Stimulated activated CD8-positive, alpha-beta memory T cell treated with anti-CD3 and anti-CD28 coated beads, Interleukin-4, amount 100 ng/mL, for 4 hours (primary cell): ENCODE results near the gene ABCA3.
"Not testable (repeated sequence)": the region's sequence is repeated elsewhere in the genome, so short reads cannot be mapped to it uniquely, and the experiment has no call there.

Experiments used
- DNase-seq, 2 donors: peaks; one replicate each; pipeline ENCODE4 v3.0.0-alpha.2; 2020; ENCODE audit warnings: low read depth in 2 of 2, low spot score in 1 of 2

Gene ABCA3

DNA sequence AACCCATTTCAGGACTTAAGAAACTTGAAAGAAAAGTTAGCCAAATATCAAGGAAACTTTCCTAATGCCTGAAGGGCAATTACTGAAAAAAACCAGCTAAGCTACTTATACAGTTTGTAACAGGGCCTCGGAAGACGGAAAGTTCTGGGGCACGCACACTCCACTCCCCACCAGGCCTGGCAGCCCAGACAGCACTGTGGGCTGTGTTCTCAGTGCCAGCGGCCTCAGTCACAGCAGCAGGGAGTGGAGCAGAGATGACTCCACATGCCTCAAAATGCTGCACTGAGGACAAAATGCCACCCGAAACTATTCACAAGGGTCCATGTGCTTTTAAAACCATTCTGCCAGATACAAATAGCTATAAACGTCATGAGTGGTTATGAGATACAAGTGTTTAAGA is 82.8 kb downstream of the ABCA3 start:
- no peak for DNase-seq

DNA sequence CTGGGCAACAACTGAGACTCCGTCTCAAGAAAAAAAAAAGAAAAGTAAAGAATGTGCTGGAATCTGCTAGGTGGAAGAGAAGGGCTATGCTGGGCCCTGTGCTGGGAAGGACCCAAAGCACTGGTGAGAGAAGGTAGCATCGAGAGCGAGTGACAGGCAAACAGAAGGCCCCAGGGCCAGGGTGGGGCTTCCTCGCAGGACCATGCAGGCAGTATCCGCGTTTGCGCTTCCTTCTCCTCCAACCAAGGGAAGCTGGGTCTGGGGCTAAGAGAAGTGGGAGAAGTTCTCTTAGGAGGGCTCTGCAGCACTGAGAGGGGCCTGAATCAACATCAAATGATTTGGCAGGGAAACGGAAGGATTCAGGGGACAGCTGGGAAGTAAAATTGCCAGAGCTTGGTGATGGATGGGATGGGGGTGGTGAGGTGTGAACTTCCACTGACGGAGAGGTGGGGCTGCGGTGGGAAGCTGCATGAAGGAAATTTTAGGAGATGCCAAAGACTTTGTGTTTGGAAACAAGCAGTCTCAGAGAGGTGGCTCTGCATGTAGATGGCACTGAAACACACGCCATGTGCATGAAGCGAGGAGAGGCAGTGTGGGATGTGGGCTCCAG is 83.9 kb downstream of the ABCA3 start:
- no peak for DNase-seq

DNA sequence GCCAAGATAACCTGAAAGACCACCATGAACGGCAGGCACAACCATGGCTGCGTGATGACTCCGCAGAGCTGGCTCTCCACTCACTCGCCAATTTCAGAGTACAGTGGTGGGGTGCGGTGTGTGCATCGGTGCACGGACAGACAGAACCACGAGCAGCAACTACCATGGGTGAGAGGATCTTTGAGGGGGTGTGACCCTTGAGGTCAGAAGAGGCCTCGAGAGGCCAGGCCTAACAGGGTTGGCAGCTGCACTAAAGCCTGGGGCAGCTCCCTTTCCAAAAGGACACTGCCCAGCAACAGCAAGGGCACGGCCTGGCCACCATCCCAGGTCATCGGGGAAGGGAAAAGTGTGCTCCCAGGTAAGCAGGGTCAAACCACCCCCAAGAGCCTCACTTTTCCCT is 87.2 kb downstream of the ABCA3 start:
- DNase-seq = no peak

DNA sequence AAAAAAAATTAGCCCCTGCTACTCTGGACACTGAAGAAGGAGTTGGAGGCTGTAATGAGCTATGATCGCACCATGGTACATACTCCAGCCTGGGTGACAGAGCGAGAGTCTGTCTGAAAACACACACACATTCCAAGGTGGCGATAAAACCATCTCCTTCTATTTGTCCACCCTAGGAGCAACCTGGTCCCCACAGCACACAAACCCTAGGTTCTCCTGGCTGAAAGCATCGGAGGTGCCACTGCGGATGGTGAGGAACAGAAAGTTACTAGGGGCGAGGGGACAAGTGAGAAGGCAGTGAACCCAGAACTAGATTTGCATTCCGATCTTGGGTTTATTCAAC is 87.8 kb downstream of the ABCA3 start:
- no peak for DNase-seq

DNA sequence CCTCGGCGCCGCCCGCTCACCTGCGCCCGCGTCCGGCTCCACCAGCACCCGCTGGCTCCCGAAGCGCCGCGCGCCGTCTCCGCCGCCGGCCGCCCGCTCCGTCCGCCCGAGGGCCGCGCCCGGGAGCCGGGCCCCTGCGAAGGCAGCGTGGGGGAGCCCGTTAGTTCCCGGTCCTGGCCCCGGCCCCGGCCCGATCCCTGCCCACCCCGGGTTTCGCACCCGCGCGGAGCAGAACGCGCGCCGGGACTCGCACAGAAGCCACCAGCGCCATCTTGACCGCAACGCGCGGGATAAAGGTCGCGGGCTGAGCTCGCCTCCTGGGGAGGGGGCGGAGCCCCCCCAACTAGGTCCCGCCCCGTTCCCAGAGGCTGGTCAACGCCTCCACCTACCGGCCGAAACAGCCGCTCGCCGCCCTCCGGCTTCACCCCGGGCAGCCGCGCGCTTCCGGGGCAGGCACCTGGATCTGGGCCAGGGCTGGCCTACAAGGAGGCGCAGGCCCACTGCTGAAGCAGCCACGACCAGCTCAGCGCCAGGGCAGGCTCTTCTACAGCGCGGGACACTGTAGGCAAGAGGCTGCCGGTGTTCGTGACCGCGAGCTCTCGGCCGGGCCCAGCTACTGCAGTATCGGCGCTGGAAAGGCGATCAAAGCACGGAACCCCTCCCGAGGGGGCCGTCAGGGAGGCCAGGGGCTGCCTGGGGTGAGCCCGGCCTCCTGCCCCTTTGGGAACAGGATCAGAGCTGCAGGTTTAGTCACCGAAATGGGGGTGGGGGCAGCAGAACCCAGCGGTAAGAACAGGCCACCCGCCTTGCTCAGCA is 89.0 kb downstream of the ABCA3 start, which contains the start of gene ECI1:
Gene ECI1 (minus strand): TSS at position 292 of the 816 bp plus-strand sequence. CDS start 21 bp downstream, at position 271.
- DNase-seq = peak; percentile 38 to 67

DNA sequence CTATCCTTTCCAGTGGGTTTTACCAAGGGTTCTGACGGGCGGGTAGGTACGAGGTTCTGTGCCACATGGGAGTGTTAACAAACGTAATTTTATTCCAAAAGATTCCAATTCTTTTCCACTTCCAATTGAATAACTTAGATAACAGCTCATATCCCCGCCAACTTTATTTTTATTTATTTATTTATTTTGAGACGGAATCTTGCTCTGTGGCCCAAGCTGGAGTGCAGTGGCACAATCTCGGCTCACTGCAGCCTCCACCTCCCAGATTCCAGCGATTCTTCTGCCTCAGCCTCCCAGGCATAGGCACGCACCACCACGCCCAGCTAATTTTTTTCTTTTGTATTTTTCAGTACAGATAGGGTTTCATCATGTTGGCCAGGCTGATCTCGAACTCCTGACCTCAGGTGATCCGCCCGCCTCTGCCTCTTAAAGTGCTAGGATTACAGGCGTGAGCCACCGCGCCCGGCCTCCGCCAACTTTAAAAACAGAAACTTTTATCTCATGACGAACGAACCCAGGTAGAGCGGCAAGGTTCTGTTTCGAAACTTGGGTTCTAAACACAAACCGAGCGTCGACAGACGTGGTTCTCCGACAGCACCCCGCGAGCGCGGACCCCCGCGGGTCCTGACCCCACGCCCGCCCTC is 89.8 kb downstream of the ABCA3 start:
- DNase-seq = no peak

DNA sequence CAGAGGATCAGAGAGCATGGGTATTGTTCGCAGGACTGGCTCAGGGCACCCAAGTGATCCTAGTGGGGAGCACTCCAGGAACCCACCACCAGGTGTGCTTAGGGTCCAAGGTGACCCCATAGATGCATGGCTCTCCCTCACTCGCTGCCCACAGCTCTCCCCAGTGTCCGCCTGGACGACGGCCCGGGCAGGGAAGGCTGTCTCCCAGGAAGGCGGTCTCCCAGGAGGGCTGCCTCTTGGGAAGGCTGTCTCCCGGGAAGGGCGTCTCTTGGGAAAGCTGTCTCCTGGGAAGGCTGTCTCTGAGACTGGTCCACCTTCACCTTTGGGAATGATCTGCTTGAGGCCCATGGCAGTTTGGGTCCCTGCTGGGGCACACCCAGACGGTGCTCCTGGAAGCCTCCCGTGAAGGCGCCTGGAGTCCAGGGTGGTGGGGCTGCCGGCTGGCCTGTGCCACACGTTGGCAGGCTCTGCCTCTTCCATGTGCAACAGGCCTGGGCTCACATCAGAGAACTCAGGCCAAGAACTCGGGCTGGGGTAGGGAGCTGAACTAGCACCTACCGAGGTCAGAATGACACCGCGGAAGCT is 94.1 kb downstream of the ABCA3 start:
- DNase-seq = no peak

DNA sequence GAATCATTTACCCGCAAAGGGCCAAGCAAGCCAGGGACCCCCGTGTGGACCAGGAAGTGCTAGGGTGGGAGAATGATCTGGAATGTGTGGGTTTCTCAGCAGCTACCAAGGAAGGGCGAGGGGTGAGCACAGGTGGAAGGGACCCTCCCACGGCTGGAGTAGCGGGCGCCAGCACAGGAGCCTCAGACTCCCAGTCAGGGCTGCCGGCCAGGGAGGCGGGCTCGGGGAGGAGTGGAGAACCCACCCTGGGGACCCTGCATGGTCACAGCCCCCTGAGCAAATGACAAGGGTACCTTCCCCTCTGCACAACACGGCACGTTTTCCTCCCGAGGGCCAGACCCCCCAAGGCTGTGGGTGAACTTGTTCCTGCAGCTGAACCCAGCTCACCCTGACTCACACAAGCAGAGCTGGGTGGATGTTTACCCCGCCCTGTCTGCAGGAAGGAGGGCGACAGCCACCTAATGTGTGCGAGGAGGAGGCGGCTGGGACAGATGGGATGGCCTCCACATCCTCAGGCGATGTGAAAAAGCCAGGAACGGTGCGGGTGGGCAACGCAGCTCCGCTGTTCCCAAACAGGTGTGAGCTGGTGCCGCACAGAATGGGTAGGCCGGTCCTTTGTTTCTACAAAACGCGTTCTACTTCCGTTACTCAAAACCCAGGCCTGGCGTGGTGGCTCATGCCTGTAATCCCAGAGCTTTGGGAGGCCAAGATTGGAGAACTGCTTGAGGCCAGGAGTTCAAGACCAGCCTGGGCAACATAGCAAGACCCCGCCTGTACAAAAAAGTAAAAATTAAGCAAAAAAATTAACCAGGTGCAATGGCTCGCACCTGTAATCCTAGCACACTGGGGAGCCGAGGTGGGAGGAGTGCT is 95.4 kb downstream of the ABCA3 start:
- DNase-seq = no peak

DNA sequence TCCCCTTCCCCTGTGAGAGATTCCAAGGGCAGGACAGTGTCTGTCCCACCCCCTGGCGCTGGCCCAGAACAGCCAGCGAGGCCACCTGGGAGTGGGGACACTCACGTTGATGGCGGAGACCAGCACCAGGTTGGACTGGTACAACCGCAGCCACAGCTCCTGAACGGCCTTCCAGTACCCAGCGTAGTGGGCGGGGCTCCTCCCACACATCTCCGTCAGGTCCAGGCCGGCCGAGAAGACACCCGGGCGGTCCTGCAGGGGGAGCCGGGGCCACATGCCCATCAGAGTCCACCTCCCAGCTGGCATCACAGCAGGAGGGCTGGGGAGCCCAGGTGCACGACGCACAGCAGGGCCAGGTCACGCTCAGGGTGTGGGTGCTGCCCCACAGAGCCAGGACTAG is 96.2 kb downstream of the ABCA3 start:
- DNase-seq = no peak

DNA sequence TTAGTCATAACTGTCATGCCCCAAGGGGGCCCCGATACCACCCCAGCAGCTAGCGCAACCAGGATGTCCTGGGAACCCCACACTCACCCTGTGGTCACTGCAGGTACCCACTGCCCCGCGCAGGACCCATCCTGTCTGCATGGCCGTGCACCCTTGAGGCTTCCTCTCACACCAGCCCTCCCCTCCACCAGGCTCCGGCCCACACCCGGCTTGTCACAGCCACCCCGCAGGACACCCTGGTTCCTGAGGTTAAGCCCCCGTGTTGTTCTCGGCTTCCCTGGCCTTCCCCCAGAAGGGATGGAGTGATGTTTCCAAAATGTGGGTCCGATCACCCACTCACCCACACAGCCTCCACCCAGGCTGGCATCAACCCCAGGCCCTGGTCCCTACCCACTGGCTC is 96.7 kb downstream of the ABCA3 start:
- DNase-seq = no peak

DNA sequence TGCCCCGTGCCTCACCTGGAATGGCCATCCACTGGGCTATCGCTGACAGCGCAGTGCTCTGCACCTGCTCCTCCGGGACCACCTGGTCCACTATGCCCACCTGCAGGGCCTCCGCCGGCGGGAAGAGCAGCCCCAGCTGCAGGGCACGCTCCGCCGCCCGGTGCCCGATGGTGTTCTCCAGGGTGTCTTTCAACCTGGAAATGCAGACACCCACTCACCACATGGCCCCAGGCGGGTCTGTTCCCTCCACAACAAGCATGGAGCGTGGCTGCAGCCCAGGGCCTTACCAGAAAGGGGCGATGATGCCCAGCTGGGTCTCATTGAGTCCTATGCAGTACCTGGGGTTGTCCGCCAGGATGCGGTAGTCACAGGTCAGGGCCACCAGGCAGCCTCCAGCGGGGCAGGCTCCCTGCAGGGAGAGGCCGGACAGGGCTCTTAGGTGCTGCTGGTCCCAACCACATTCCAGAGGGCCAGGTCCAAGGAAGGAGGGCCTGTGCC is 97.4 kb downstream of the ABCA3 start:
- DNase-seq = no peak

DNA sequence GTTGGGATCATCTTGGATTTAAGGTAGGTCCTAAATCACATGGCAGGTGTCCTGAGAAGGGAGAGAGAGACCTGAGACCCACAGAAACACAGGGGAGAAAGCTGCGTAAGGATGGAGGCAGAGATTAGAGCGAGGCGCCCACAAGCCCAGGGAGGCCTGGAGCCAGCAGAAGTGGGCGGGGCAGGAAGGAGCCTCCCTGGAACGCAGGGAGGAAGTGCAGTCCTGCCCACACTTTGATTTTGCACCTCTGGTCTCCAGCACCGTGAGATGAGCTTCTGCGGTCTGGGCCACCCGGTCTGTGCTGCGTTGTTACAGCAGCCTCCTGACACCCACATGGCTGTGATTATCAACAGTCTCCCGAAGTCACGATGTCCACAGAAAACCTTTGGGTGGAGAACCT is 97.9 kb downstream of the ABCA3 start:
- DNase-seq = no peak

DNA sequence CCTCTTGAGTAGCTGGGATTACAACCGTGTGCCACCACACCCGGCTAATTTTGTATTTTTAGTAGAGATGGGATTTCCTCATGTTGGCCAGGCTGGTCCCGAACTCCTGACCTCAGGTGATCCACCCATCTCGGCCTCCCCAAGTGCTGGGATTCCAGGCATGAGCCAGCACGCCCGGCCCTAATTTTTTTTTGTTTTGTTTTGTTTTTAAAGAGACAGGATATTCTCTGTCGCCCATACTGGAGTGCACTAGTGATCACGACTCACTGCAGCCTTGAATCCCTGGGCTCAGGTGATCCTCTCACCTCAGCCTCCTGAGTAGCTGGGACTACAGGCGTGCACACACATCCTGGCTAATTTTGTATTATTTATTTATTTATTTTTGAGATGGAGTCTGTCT is 100.2 kb downstream of the ABCA3 start:
- DNase-seq = not testable (repeated sequence)

DNA sequence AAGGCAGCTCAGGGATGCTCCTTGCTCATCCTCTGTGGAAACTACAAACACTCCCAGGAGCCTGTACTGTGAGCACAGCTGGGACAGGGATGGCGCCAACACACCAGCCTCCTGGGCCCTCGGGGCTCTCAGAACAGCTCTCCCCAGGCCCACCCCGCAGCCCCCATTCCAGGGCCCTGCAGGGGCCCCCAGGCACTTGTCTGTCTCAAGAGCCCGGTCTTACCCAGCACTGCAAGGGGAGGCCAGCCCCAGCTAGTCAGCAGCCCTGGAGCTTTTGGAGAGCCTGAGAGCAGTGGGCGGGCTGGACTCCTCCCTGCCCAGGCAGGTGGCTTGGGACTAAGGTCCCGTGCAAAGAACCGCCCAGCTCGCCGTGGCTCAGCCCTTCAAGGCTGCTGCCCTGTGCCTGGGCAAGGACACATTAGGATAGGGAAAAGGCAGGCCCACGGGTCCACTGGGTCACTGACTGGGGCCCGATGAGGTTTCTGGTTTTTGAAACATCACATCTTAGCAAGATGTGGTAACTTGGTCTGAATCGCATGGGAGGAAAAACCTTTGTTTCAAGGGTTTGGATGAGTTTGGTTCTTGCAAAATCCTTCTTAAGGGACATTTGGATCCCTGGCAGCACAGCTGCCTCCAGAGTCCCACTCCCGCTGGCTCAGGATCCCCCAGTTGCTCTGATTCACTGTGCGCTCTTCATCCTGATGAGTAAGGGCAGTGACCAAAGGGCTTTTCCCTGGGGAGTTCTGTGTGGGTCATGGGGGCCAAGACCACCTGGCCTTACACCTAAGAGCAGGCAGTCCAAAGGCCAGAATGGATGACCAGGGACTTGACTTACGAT is 101.5 kb downstream of the ABCA3 start:
- DNase-seq = no peak

DNA sequence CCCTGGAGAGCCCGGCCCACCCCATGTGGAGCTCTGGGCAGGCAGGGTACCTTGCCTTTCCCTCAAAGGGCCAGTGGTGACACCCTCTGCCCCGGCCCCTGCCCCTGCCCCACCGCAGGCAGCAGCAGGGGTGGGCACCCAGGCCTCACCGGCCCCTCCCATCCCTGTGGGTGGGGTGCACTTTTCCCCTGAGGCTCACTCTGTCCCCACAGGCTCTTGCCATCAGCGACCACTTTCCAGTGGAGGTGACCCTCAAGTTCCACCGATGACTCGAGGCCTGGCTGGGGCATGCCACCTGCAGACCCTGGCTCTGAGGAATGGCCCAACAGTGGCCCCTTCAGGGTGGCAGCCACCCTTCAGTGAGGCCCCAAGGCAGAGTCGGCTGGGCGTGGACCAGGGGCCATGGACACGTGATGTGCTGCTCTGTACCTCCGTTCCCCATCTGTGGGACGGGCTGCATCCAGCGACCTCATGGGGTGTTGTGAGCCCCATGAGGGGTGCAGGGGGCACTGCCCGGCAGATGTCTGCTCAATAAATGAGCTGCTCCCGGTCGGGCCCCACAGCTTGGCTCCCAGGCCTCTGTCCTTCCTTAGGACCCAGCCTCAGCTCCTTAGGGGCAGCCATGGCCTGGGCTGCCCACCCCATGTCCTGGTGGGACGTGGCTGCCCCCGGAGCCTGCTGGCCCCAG is 102.2 kb downstream of the ABCA3 start:
- no peak for DNase-seq

DNA sequence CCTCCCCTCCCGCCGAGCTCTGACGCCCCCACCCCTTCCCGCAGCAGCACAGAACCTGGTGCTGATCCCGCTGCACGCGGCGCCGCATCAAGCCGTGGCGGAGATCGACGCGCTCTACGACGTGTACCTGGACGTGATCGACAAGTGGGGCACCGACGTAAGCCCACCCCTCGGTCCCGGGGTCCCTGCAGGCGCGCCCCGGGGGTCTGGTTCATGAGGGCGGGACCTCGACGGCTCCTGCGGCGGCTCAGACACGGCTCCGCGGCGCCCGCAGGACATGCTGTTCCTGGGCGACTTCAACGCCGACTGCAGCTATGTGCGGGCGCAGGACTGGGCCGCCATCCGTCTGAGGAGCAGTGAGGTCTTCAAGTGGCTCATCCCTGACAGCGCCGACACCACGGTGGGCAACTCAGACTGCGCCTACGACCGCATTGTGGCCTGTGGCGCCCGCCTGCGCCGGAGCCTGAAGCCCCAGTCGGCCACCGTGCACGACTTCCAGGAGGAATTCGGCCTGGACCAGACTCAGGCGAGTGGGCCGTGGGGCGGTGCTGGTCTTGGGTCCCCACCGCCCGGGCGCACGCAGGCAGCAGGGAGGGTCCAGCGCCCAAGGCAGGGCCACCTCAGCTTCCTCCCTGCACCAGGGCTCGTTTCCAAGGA is 102.9 kb downstream of the ABCA3 start:
- no peak for DNase-seq

DNA sequence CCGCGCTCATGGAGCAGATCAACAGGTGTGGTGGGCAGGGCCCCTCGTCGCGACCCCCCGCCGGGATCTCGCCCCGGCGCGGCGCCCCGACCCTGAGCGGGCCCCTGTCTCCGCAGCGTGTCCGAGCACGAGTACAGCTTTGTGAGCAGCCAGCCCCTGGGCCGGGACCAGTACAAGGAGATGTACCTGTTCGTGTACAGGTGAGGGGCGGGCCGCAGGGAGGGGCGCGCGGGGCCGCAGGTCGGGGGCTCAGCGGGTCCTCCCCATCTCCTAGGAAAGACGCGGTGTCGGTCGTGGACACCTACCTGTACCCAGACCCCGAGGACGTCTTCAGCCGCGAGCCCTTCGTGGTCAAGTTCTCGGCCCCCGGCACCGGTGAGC is 103.4 kb downstream of the ABCA3 start:
- no peak for DNase-seq

DNA sequence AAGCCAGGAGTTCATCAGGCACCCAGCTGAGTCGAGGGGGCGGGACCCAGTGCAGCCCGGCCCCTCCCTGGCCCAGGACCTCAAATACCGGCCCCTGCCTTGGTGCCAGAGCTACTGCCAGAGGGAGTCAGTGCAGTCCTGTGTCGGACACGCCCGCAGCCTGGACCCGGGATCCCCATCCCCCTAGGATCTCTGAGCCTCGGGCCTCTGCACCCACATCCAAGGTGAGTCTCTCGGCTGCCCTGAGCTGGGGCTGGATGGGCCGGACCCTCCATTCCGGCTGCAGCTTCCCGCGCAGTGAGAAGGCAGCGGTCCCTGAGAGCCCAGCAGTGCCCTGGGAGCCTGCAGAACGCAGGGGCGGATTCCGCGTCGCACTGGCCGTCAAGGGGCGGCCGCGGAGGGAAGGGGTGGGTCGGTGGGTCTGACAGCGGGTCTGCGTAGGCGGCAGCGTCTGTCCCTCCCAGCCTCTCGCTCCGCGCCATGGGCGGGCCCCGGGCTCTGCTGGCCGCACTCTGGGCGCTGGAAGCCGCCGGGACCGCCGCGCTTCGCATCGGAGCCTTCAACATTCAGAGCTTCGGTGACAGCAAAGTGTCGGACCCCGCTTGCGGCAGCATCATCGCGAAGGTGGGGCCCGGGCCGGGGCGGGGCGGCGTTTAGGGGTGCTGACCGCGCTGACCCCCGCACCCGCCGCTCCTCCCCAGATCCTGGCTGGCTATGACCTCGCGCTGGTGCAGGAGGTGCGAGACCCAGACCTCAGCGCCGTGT is 104.0 kb downstream of the ABCA3 start, which contains the start of gene DNASE1L2:
Gene DNASE1L2 (plus strand): TSS at position 108 of the 765 bp plus-strand sequence. CDS start 373 bp downstream, at position 481.
- DNase-seq = no peak
